Upper lobe of left lung (tissue), 6 donors: Measurements from ENCODE around the gene KLF16. TPM values are rescaled to one million over a fixed set of nuclear protein-coding genes. Genes with fewer than 3 reads are reported as not detected.

Source experiments
- ATAC-seq, 2 donors: fragments of 200-7000 bp; cut with Tn5 transposase; one replicate each; pipeline ENCODE4 v1.9.1; 2022; ENCODE audit warnings: mild to moderate bottlenecking in 2 of 2, moderate library complexity in 2 of 2; ENCODE audit not compliant: low FRiP score in 2 of 2
- DNase-seq, 2 donors: peaks; one replicate each; pipeline ENCODE4 v3.0.0-alpha.2; 2019 to 2020
- H3K27ac ChIP-seq, 4 donors: fragments of 200-600 bp; sonication (generic); one replicate each; pipeline ENCODE4 v1.5.1; 2016 to 2019
- H3K27me3 ChIP-seq, 4 donors: fragments of 200-600 bp; sonication (generic); one replicate each; pipeline ENCODE4 v1.5.1; 2017 to 2019
- H3K36me3 ChIP-seq, 4 donors: fragments of 200-600 bp; sonication (generic); one replicate each; pipeline ENCODE4 v1.5.1; 2016 to 2019
- H3K4me1 ChIP-seq, 4 donors: fragments of 200-600 bp; sonication (generic); one replicate each; pipeline ENCODE4 v1.5.1; 2018 to 2019
- H3K4me3 ChIP-seq, 4 donors: fragments of 200-600 bp; sonication (generic); one replicate each; pipeline ENCODE4 v1.5.1; 2017 to 2019; ENCODE audit warnings: mild to moderate bottlenecking in 2 of 4, moderate library complexity in 1 of 4
- H3K9me3 ChIP-seq, 4 donors: fragments of 200-600 bp; sonication (generic); one replicate each; pipeline ENCODE4 v1.5.1; 2018 to 2019
- CTCF ChIP-seq, 6 experiments: fragments of 450-650 bp in 4 of 6; fragments of 200-600 bp in 2 of 6; sonication (generic) in 2 of 6; IDR thresholded peaks; one replicate each; pipeline ENCODE4 v1.5.1; 2016 to 2019; ENCODE audit warnings: antibody characterized with exemption in 6 of 6
- EP300 ChIP-seq, 4 donors: sonication (generic); formaldehyde crosslinking; IDR thresholded peaks; one replicate each; pipeline ENCODE4 v1.5.1; 2017; ENCODE audit warnings: antibody characterized with exemption in 4 of 4, control low read depth in 2 of 4
- POLR2A ChIP-seq, 4 donors: fragments of 450-650 bp; IDR thresholded peaks; one replicate each; pipeline ENCODE4 v1.5.1; 2016 to 2017; ENCODE audit warnings: antibody characterized with exemption in 4 of 4, mild to moderate bottlenecking in 2 of 4
- POLR2AphosphoS5 ChIP-seq, 2 donors: sonication (generic); formaldehyde crosslinking; IDR thresholded peaks; one replicate each; pipeline ENCODE4 v1.5.1; 2017; ENCODE audit warnings: antibody characterized with exemption in 2 of 2
- WGBS, 2 donors: methylation state at CpG; one replicate each; pipeline ENCODE4 v1.1.5; 2017 to 2018; 5-methylcytosine and 5-hydroxymethylcytosine counted together
- total RNA-seq, 6 donors: library from RNA; depleted of rRNA in 4 of 6; stranded (reverse); fragments of >200 nt in 4 of 6; gene quantifications; one replicate each; pipeline versions ENCODE4 v1.1.0 to v1.2.1, GENCODE V29; 2016 to 2021
- donor health status: DM: no; HTN: no; CAD: no; lungs with moderate emphysema.
- donor health status: DM: no; HTN: yes; CAD: no; lungs with severe emphysema.

The KLF16 gene
- 10 to 100 TPM in 4 of 6 donors, 1 to 10 TPM in 2; 6.9 to 39.9 (median 16.4) TPM for total RNA-seq

- no peaks in the 10 kb centered on the region for H3K9me3 ChIP-seq
- DNase-seq (no peak), ATAC-seq (no peak)
- H3K4me3 ChIP-seq, result peak within 1 kb of the TSS; percentile 71 to 98 (median 94)
- WGBS, 2 donors, result 0% methylated on average over 2 of the region's 63 CpGs; no CpG with 5 or more reads in 1 of the 2 donors
- TF ChIP-seq POLR2A (IDR thresholded peaks at IDR 0.05) (peak in 3 of 4 donors; percentile 36 to 74 (median 41)), EP300 (IDR thresholded peaks at IDR 0.05) (no peak), CTCF (IDR thresholded peaks at IDR 0.05) (peak in 2 of 6 experiments; percentile 5 to 27)
- no peaks in the 10 kb centered on the region for H3K36me3 ChIP-seq
- peaks cover 36 to 54% (median 48%) of the 10 kb centered on the region in 4 donors for H3K4me1 ChIP-seq
- H3K27ac ChIP-seq, result peak within 1 kb of the TSS; percentile 91 to 95 (median 93)
- H3K27me3 ChIP-seq, result no peaks in the 10 kb centered on the region
Measured at GRCh38 chr19:1863328-1863637, at the start of gene KLF16. KLF16 (minus strand) TSS chr19:1863579; CDS start chr19:1863497, 82 bp downstream.

- Histone ChIP-seq H3K36me3 (peaks cover 12 to 40% (median 32%) of the 10 kb centered on the region in 4 donors), H3K27ac (no peak overlapping the region), H3K4me3 (no peak overlapping the region), H3K9me3 (no peaks in the 10 kb centered on the region), H3K27me3 (no peaks in the 10 kb centered on the region), H3K4me1 (peaks cover 16 to 30% (median 22%) of the 10 kb centered on the region in 4 donors)
- 98 to 100% methylated on average over 56 to 77 of the region's 77 CpGs for WGBS, 2 donors
- peak in 1 of 2 donors; percentile 84 for DNase-seq
- TF ChIP-seq POLR2AphosphoS5 (IDR thresholded peaks at IDR 0.05) (no peak), POLR2A (IDR thresholded peaks at IDR 0.05) (no peak), CTCF (IDR thresholded peaks at IDR 0.05) (no peak), EP300 (IDR thresholded peaks at IDR 0.05) (no peak)
- no peak for ATAC-seq
Measured at GRCh38 chr19:1912760-1913505, 49.6 kb upstream of the KLF16 start.

GRCh38 chr19:1911995-1912394, 48.6 kb upstream of the KLF16 start:
- DNase-seq (peak in 1 of 2 donors; percentile 88), ATAC-seq (no peak)
- Histone ChIP-seq H3K4me1 (peaks cover 19 to 35% (median 29%) of the 10 kb centered on the region in 4 donors), H3K4me3 (no peak overlapping the region), H3K9me3 (no peaks in the 10 kb centered on the region), H3K36me3 (peaks cover 12 to 34% (median 25%) of the 10 kb centered on the region in 4 donors), H3K27me3 (no peaks in the 10 kb centered on the region), H3K27ac (no peak overlapping the region)
- no peak for TF ChIP-seq CTCF (IDR thresholded peaks at IDR 0.05)
- no peak for TF ChIP-seq EP300 (IDR thresholded peaks at IDR 0.05)
- TF ChIP-seq POLR2AphosphoS5 (IDR thresholded peaks at IDR 0.05), result no peak
- TF ChIP-seq POLR2A (IDR thresholded peaks at IDR 0.05), result no peak
- 91 to 95% methylated on average over 16 to 27 of the region's 37 CpGs for WGBS, 2 donors

GRCh38 chr19:1911098-1911497, 47.7 kb upstream of the KLF16 start:
- Histone ChIP-seq H3K9me3 (no peaks in the 10 kb centered on the region), H3K27ac (no peak overlapping the region), H3K4me3 (no peak overlapping the region), H3K27me3 (no peaks in the 10 kb centered on the region), H3K4me1 (peaks cover 22 to 40% (median 35%) of the 10 kb centered on the region in 4 donors), H3K36me3 (peaks cover 12 to 34% (median 25%) of the 10 kb centered on the region in 4 donors)
- ATAC-seq (no peak), DNase-seq (no peak)
- 82 to 83% methylated on average over 13 of the region's 13 CpGs for WGBS, 2 donors
- TF ChIP-seq POLR2A (IDR thresholded peaks at IDR 0.05), result no peak
- TF ChIP-seq POLR2AphosphoS5 (IDR thresholded peaks at IDR 0.05), result no peak
- TF ChIP-seq EP300 (IDR thresholded peaks at IDR 0.05), result no peak
- TF ChIP-seq CTCF (IDR thresholded peaks at IDR 0.05), result no peak
